ENCODE measurements around the gene IFNAR2.
"Not testable (repeated sequence)": the region's sequence is repeated elsewhere in the genome, so short reads cannot be mapped to it uniquely, and the experiment has no call there.

Gene IFNAR2

DNA sequence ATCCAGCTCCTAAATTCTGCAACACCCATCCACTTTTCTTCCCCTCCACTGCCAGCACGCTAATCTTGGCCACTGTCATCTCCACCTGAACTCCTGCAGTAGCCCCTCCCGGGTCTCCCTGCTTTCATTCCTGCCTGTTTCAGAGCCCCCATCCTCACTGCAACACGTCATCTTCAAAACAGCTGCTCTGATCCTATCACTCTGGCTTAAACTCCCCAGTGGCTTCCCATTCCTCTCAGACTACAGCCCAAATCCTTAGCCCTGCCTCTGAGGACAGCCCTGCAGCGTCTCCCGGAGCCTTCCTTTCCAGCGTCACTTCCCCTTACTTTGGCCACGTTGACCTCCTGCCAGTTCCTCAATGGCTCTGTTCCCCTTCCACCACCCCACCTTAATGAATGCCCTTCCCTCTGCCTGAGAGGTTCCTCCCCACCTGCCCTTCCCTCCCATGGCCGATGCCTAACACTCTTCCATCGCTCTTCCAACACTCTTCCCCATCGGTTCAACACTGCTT is 22.9 kb upstream of the IFNAR2 start:
- TF ChIP-seq ZNF274 (IDR thresholded peaks at IDR 0.05; ENCODE audit: low read depth, low read length): no peak
- no peak overlapping the region for H3K4me3 ChIP-seq (ENCODE audit: low read length)

DNA sequence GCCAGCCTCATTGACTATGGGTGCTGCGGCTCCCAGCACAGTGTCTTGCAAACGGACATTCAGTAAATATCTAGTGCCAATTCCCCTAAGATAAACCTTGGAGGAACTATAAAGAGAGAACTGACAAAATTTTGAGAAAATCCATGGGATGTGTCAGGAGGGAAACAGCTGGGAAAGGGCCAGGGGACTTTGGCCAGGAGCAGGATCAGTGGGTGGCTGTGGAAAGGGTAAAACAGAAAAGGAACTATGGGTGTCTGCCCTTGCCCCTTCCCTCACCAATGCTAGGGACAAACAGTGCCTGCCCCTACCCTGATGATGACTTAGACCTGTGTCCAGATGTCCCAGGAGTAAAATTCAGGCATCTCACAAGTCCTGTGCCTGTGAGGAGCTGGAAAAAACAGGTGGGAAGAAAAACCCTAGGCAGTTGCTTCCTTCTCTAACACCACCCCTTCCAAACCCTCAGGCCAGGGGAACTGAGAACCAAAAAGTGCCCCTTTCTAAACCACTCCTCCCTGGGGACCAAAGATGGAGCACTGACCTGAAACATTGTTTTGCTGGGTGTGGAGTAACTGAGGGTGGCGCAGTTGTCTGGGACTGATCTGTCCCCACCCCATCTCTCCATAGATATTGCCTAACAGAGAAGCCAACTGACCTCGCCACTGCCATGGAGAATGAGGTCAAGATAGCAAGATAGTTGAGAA is 22.1 kb upstream of the IFNAR2 start:
- TF ChIP-seq ZNF274 (IDR thresholded peaks at IDR 0.05; ENCODE audit: low read depth, low read length): no peak
- no peak overlapping the region for H3K4me3 ChIP-seq (ENCODE audit: low read length)

DNA sequence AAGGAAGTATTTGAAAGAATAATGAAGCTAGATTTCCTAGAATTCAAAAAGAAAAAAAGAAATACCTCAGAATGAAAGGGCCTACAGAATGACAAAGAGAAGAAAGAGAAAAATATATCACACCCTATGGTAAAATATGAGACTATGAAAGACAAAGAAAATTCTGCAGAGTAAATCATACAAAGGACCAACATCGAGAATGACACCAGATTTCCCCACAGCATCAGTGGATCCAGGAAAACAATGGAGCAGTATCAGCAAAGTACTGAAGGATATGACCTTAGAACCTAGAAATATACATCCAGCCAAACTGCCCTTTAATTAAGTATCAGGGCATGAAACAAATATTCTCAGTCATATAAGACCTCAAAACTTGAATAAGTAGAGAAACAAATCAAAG is 21.2 kb upstream of the IFNAR2 start:
- no peak overlapping the region for H3K4me3 ChIP-seq (ENCODE audit: low read length)
- no peak for TF ChIP-seq ZNF274 (IDR thresholded peaks at IDR 0.05; ENCODE audit: low read depth, low read length)

DNA sequence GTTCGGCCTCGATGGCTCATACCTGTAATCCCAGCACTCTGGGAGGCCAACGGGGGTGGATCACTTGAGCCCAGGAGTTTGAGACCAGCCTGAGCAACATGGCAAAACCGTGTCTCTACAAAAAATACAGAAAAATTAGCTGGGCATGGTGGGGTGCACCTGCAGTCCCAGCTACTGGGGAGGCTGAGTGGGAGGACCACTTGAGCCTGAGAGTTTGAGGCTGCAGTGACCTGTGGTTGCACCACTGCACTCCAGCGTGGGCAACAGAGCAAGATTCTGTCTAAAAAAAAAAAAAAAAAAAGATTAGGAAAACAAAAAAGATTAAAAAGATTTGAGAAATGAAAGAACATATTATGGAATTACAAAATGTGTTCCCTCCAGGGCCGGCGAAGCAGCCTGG is 18.4 kb upstream of the IFNAR2 start:
- TF ChIP-seq ZNF274 (IDR thresholded peaks at IDR 0.05; ENCODE audit: low read depth, low read length): no peak
- no peak overlapping the region for H3K4me3 ChIP-seq (ENCODE audit: low read length)

DNA sequence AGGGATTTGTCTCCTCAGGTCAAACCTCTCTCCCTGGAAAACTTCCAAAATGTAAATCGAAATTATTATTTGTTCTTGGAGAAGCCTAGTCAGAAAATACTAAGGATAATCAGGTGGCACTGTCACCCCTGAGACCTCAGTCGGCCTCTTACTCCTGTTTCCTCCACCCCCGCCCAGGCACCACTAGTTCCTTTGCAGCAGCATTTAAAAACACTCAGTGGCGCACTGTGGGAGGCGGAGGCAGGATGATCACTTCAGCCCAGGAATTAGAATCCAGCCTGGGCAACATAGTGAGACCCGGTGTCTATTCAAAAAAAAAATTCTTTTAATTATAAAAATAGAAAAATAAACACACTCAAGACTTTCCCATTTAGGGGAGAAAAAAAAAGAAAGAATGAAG is 18.0 kb upstream of the IFNAR2 start:
- no peak overlapping the region for H3K4me3 ChIP-seq (ENCODE audit: low read length)
- TF ChIP-seq ZNF274 (IDR thresholded peaks at IDR 0.05; ENCODE audit: low read depth, low read length): no peak

DNA sequence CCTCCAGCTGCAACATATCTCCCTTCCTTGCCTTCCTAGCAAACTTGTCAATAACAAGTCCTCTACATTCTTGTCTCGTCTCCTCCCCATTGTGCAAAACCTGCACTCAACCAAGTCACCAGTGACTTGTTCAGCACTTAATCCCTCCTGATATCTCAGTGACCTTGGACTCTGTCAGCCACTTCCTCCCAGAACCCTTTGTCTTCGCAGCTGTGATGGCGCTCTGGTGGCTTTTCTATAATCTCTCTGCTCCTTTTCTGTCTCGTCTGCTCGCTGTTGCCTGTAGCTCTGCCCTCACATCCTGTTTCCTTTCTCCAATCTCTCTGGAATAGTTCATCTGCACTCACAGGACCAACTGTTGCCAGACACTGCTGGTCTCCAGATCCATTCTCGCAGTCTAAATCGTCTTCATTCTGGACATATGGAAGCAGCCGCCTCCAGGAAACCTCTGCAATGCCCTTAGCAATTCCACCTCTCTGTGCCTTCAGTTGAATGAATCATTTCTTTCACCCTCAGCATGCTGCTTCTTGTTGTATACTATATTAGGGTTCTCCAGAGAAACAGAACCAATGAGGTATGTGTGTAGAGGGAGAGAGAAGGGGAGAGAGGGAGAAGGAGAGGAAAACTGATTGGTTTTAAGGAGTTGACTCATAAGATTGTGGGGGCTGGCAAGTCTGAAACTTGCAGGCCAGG is 17.4 kb upstream of the IFNAR2 start:
- no peak for TF ChIP-seq ZNF274 (IDR thresholded peaks at IDR 0.05; ENCODE audit: low read depth, low read length)
- no peak overlapping the region for H3K4me3 ChIP-seq (ENCODE audit: low read length)

DNA sequence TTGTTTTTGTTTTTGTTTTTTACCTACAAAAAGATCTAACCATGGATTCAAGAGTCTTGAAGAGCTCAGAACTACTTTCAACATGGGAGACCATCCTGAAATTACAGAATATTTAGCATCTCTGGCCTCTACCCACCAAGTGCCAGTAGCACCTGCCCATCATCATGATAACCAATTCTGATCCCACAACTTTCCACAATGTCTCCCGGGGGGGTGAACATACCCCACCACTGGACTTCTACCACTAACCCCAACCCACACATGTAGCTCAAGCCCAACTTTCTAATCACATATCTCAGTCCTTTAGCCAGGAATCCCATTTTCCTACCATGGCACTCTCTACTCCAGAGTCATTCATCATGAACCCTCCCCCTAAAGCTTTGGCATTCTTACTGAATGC is 15.7 kb upstream of the IFNAR2 start:
- H3K4me3 ChIP-seq (ENCODE audit: low read length): no peak overlapping the region
- TF ChIP-seq ZNF274 (IDR thresholded peaks at IDR 0.05; ENCODE audit: low read depth, low read length): no peak

DNA sequence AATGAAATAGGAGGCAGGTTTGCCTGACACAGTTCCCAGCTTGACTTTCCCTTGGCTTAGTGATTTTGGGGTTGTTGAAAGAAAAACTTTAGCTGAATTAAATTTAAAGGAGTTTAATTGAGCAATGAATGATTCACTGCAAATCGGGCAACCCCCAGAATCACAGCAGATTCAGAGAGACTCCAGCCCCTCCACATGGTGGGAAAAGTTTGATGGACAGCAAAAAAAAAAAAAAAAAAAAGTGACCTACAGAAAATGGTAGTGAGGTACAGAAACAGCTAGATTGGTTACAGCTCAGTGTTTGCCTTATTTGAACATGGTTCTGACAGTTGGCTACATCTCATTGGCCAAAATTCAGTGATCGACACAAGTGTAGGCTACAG is 12.6 kb upstream of the IFNAR2 start:
- no peak for TF ChIP-seq ZNF274 (IDR thresholded peaks at IDR 0.05; ENCODE audit: low read depth, low read length)
- no peak overlapping the region for H3K4me3 ChIP-seq (ENCODE audit: low read length)

DNA sequence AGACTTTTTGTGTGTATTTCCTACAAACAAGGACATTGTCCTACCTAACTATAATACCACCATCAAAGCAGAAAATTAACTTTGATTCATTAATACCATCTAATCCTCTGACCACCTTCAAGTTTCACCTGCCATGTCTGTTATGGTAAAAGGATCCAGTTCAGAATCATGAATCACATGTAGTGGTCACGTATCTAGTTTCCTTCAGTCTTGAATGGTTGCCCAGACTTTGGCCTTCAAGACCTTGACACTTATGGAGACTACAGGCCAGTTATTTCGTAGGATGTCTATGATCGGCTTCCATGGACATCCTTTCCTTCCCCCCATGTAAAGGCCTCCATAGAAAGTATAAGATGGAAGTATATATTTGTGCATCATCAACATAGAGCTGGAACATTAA is 10.4 kb upstream of the IFNAR2 start:
- no peak for TF ChIP-seq ZNF274 (IDR thresholded peaks at IDR 0.05; ENCODE audit: low read depth, low read length)
- H3K4me3 ChIP-seq (ENCODE audit: low read length): no peak overlapping the region

DNA sequence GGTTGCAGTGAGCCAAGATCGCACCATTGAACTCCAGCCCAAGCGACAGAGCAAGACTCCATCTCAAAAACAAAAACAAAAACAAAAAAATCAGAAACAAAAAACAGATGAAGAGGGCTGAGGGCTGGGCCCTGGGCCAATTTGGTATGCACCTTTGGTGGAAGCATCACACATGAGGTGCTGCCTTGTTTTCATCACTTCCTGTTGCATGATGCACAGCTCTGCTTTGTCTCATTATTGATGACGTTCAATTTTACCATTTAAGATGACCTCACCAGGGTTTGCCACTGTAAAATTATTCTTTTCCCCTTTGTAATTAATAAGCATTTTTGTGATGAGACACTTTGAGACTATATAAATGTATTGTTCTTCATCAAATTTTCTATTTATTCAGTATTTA is 9.8 kb upstream of the IFNAR2 start:
- no peak overlapping the region for H3K4me3 ChIP-seq (ENCODE audit: low read length)
- no peak for TF ChIP-seq ZNF274 (IDR thresholded peaks at IDR 0.05; ENCODE audit: low read depth, low read length)

DNA sequence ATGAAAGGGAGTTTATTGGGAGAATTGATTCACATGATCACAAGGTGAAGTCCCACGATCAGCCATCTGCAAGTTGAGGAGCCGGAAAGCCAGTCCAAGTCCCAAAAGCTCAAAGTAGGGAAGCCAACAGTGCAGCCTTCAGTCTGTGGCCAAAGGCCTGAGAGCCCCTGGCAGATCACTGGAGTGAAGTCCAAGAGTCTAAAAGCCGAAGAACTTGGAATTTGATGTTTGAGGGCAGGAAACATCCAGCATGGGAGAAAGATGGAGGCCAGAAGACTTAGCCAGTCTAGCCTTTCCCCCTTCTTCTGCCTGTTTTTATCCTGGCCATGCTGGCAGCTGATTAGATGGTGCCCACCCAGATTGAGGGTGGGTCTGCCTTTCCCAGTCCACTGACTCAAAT is 4.4 kb upstream of the IFNAR2 start:
- not testable (repeated sequence) for H3K4me3 ChIP-seq (ENCODE audit: low read length)

DNA sequence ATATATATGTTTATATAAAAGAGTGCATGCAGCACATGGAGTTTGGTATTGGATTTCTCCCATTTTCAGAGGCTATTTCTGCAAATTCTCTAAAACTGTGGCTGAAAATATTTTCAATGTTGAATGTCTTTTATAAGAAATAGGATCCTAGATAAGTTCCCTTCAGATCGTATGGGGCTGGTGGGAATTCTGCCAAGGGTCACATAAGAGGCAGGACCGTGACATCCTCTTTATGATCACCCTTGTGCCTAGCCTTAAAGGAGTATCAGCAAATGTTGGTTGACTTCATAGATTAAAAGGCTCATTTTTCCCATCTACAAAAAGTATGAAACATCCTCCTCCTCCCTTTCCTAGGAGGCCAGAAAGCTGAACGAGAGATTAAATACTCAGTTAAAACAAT is 1.3 kb upstream of the IFNAR2 start:
- no peak overlapping the region for H3K4me3 ChIP-seq (ENCODE audit: low read length)
- no peak for TF ChIP-seq ZNF274 (IDR thresholded peaks at IDR 0.05; ENCODE audit: low read depth, low read length)

DNA sequence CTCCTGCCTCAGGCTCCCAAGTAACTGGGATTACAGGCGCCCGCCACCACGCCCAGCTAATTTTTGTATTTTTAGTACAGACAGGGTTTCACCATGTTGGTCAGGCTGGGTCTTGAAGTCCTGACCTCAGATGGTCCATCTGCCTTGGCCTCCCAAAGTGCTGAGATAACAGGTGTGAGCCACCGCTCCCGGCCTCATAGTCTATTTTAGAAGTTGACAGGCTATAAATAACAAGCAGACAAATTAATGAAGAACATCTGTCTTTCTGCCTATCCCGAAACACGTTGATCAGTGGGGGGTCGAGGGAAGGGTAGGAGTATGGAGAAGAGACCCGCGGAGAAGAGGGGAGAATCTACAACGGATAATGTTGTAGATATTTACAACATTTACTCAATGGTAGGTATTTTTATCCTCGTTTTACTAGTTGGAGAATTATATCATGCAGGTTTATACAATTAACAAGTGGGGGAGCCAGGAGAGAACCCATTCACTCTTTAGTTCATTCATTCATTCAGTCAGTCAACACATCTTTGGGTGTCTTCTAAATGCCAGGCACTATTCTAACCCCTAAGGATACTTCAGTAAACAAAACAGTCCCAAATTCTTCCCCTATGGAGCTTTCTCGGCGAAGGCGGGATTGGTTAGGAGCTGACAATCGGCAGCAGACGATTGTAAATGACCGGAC is 497 bp upstream of the IFNAR2 start:
- TF ChIP-seq ZNF274 (IDR thresholded peaks at IDR 0.05; ENCODE audit: low read depth, low read length): no peak
- H3K4me3 ChIP-seq (ENCODE audit: low read length): peak overlapping the region; percentile 73

DNA sequence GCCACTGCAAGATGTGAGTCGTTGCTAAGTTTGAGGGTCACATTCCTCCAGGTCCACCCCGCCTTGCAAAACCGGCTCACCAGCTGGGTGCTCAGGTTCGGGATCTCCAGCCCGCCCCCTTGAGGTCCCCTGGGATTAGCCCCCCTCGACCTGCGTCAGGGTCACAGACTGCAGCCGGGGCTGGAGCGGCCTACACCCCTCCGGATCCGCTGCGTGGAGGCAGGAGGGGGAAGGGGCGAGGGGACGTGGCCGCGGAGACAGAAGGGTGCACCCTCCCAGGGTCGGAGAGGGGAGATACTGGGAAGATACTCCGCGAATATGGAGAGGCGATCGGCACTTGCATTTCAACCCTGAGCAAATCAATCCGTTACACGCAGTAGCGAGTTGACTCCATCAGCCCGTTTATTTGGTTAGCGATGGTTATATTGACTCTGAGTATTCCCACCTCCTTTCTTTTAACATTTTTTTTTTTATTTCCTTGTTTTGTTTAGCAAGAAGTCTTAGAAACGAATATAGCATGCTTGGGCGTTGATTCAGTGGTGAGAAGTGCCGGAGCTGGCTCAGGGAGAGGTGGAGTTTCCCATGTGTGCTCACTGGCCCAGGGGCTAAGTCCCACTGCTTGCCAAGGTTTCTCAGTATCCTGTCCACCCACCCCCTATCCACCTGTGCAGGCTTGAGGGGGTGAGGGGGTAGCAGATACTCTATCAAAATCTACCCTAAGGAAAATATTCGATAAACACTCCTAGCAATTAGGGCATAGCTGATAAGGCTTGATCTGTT is 997 bp downstream of the IFNAR2 start:
- H3K4me3 ChIP-seq (ENCODE audit: low read length): peak overlapping the region; percentile 94
- TF ChIP-seq ZNF274 (IDR thresholded peaks at IDR 0.05; ENCODE audit: low read depth, low read length): no peak
